SIG-M5 treated with dmso at 0.1 percent for 504 hours (cell line): ENCODE results near the gene KCNIP4.

Experiments
- DNase-seq: peaks from one replicate; lab custom pipeline; 2025; ENCODE audit not compliant: unreplicated experiment; lab: John Stamatoyannopoulos, UW

Gene KCNIP4

DNA sequence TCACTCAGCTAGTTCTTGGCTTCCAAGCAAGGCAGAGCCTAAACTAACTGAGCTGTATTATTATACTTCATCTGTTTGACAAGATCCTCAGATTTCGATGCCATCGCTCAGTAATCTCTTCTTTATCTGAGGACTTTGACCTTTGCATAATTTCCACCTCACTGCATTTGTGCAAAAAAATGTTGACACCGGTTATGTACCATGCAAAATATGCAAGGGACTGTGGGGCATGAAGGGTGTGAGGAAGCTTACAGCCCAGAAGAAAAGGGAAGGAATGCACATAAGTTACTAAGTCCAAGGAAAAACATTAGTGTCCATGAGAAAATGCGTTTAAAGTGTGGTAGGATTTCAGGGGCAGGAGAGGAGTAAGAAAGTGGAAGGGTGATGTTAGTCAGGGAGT lies 953.0 kb downstream of the KCNIP4 start:
- DNase-seq, result no peak

DNA sequence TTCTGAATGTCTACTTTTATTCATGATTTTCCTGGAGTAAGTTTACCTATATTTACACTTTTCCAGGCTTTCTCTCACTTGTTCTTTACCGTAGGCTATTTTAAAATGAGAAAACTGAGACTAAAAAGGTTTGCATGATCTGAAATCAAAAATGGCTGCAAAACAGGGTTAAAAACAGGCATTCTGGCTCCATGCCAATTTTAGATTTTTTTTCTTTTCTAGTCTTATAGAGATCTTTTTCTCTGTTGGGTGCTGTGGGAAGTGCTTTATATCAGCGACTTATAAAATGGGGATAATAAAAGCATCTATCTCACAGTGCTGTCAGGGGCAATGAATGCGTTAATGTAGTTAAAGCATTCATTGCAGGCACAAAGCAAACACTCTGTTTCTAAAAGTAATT lies 953.6 kb downstream of the KCNIP4 start:
- DNase-seq, result no peak

- DNase-seq, result no peak
Observed at GRCh38 chr4:20992002-20992401, 956.6 kb downstream of the KCNIP4 start.

DNA sequence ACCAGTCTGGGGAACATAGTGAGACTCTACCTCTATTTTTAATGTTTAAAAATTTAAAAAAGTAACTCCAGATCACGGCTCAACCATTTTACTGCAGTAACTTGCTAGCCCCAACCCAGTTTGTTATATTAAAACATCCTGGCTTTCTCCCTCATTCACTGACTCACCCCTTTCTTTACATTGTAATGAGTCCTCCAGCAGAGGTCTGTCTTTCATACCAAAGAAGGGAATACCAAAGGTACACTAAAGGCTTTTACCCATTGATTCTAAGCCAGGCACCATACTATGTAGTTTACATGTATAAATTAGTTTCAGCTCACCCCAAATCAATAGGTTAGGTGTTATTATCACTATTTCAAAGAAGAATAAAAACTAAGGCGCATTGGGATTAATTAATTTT lies 961.4 kb downstream of the KCNIP4 start:
- no peak for DNase-seq

DNA sequence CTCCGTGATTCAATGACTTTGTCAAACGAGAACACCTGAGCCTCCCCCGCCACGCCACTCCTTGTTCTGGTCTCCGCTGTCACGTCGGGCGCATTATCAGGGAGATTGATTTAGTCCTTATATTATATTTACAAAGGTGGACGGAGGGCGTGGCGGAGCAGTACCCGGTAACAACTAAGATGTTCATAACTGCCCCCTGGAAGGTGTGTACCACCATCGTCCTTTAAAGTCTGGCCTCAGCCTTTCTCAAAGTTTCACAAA lies 964.1 kb downstream of the KCNIP4 start:
- DNase-seq, result no peak

DNA sequence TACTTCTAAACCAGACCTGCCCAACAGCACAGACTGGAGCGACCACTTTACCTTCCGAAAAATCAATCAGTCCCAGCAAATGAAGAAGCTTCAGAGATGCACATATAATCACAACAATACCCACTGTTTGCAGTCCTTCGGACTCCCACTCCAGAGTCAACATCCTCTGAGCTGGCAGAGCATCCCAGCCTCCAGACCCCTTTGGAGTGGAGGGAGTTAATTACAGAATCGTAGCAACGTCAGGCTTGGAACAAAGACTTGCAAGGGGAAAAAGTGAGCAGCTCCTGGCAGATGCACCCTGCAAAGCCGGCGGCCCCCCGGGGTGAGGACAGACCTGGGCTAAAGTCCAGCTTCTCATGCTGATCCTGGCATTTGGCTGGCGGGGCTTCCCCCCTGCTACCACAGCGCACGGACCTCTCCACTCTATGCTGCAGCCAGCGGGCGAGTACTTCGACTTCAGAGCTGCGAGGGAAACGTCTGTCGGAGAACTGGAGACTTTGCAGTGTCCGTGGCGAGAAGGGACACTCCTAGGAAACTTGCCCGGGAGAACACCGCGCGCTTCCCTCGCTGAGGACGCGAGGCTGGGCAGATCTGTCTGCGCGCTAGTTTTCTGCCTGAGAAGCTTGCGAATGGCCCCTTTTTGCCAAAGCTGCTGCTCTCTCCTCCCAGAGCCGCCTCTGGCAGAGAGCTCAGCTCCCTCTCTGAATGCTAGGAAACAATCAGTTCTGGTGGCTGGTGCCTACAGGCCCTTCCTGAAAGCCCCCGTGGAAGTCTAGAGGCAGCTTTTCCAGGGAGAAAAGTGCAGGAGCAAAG lies 964.6 kb downstream of the KCNIP4 start:
- no peak for DNase-seq

- no peak for DNase-seq
Observed at GRCh38 chr4:20982544-20982943, 966.0 kb downstream of the KCNIP4 start.

GRCh38 chr4:20960291-20960690 lies 988.3 kb downstream of the KCNIP4 start:
- no peak for DNase-seq

DNA sequence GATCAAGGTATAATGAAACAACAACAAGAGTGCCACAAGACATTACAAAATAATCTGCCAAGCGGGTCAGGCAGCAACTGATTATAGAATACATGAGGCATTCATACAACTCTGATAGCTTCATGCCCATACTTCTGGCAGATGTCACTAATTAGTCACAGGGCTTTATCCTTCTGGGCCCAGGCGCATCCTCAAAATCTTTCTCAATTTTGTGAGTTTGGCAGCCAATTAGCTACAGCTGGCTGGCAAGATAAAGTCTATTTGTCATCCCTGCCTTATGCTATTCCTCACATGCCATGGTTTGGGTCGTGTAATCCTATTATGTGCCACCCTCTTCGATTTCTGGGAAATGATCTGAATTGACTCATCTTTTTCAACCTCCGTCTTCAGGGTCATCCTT lies 994.0 kb downstream of the KCNIP4 start:
- no peak for DNase-seq

DNA sequence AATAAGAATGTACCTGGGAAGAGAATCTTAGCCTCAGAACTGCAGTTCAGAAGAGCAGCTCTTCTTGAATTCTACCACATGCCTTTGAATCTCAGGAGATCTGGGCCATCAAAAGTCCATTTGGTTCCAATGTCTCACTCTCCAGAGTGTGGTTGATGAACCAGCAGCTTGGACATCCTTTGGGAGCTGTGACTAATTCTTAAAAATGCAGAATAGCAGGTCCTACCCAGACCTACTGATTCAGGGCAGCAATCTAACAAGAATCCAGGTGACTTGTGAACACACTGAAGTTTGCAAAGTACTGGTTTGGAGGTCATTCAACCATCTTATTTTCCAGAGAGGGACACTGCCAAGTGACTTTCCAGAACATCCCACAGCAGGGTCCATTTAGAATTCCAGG lies 1003.6 kb downstream of the KCNIP4 start:
- no peak for DNase-seq

DNA sequence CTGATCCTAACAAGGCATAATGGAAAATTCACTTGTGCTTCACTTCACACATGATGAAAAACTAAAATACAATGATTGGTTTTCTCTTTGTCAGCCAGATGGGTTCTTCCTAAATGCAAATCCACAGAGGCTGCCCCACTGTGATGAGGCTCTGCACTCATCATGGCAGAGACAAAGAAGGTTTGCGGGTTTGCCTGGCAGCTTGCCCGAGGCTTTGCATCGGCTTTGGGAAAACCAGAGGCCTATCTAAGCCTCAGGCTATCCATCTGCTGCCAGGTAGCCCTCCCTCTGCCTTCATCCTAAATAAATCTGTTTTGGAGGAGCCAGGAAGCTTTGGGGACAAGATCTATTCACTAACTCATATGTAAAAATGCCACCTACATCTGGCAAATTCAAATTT lies 1004.1 kb downstream of the KCNIP4 start:
- DNase-seq, result no peak

GRCh38 chr4:20938204-20938603 lies 1010.4 kb downstream of the KCNIP4 start:
- no peak for DNase-seq

DNA sequence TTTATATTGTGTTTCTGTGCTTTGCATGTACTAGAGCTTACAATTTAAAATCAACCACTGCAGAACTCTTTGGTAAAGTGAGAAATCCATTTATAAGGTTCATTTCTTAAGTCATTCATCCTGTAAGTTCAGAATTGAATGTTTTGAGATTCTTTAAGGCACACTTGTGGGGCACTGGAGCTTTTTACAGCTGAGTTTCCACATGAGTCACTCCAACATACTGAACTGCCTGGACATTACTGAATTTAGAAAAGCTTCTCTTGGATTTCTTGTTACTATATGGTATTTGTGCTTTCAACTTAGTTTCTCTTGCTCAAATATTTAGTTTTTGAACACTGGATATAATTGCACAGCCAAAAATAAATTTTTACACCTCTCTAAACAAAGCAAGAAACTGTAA lies 1022.0 kb downstream of the KCNIP4 start:
- DNase-seq, result no peak

DNA sequence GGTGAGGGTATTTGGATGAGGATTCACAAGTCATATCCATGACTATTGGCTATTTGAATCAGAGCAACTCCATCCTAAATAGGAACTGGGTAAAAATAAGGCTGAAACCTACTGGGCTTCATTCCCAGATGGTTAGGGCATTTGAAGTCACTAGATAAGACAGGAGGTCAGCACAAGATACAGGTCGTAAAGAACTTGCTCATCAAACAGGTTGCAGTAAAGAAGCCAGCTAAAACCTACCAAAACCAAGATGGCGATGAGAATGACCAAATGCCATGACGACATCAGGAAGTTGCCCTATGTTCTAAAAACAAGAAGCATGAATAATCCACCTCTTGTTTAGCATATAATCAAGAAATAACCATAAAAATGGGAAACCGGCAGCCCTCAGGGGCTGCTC lies 1023.4 kb downstream of the KCNIP4 start:
- no peak for DNase-seq

DNA sequence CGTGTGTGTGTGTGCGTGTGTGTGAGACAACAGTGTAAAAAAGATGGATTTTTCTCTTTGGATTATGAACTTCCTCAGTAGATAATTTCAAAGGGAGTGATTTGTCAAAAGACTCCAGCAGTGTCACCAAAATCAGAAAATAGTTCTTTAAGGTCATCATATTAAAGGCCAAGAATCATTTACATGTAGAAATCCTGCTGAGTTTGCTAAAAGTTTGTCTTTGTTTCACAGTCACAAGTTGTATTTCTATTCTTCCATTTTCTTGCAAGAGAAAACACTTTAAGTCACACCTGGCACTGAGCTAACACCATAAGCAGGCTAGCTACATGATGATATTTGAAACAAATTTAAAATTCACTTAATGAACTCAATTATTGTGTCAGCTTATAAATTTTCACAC lies 1025.6 kb downstream of the KCNIP4 start:
- DNase-seq, result no peak

- no peak for DNase-seq
Observed at GRCh38 chr4:20916106-20916505, 1032.5 kb downstream of the KCNIP4 start.

- no peak for DNase-seq
Observed at GRCh38 chr4:20904966-20905365, 1043.6 kb downstream of the KCNIP4 start.

GRCh38 chr4:20901851-20902250 lies 1046.7 kb downstream of the KCNIP4 start:
- no peak for DNase-seq

DNA sequence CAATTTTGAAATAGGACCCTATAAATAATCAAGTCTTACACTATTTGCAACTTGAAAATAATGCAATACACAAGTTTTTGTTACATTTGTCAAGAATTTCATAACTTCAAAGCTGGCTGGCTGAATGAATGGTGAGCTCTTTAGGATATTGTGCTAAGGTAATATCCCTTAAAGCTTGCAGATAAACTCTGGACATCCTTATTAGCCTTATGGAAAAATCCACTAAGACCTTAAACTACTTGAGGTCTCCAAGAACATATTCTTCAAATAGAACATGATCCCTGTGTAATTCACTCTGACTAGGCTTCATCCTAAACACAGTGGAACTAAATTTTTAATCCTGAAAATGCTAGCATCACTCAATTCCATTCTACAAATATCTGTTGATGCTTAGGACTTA lies 1049.0 kb downstream of the KCNIP4 start:
- DNase-seq, result no peak

- DNase-seq, result no peak
Observed at GRCh38 chr4:20895988-20896387, 1052.6 kb downstream of the KCNIP4 start.

- no peak for DNase-seq
Observed at GRCh38 chr4:20895208-20895607, 1053.4 kb downstream of the KCNIP4 start.

- DNase-seq, result no peak
Observed at GRCh38 chr4:20890761-20891160, 1057.8 kb downstream of the KCNIP4 start.

DNA sequence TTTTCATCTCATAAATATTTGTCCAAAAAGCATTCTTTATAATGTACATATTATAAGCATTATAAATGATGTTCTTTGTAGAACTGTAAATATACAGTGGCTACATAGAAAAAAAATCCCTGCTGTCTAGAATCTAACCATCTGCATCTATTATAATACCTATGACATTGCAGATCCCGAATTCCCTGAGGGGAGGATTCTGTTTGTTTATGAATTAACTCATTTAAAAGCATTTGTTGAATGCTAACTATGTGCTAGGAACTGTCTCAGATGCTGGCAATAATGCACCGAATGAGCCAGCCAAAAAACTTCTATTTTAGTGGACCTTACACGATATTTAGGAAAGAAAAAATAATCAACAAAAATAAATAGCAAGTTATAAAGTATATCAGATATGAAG lies 1058.7 kb downstream of the KCNIP4 start:
- no peak for DNase-seq

GRCh38 chr4:20883677-20884076 lies 1064.9 kb downstream of the KCNIP4 start:
- DNase-seq, result no peak
